Retina (tissue), 1 donor: ENCODE measurements around the gene SGMS1.

ENCODE experiments used
- DNase-seq: peaks from one replicate; pipeline ENCODE4 v3.0.0-alpha.2; 2016

Gene SGMS1

DNA sequence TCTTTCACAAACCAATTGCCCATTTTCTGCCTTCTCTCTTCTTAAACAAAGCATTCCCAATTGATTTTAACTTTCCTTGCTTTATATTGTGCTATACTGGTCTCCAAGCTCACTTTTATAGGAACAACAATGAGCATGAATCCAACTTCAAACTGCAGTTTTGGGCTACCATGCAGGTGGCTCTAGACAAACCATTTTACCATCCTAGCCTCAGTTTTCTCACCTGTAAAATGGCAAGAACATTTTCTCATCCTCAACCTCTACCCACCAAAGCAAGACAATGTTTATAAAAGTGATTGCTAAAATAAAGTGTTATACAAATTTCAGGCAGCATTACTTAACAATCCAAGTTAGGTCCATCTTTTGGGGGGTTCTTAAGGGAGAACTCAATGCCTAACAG lies 305.6 kb downstream of the SGMS1 start:
- no peak for DNase-seq

DNA sequence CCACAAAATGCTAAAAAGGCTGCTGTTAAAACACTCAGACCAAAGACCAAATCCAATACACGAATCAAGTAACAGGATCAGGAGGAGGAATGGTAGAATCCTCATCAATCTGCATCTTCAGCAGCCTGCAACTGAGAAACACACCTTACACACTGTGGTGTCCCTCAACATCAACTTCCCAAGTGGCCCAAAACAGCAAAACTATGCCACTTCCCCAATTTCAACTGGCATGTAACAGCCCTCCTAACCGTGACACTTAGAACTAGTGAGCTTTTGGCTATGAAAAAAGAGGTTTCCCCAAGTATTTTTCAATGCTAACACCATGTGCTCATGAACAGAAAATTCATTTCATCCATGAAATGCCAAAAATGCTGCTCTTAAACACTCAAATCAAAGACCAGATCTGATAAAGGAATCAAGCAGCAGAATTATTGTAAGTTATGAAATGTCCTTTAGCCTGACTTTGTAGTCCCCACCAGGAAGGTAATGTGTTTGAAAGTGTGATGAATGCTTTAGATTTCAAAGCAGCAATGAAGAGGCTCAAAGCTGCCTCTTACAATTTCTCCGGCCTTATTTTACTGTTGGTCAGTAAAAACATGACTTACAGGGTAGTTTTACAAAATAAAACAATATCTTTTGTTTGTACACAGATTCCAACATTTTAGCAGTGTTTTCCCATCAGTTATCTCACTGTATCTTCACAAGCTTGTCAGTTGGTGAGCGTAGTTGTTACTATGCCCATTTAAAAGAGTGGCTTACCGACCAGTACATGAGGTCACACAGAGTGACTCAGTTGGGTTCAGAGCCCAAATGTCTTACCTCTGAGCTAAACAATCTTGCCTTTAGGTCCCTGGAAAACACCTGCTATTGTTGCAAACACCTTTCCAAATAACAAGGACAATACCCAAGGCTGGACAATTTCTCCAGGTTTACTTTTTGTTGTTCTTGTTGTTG lies 306.8 kb downstream of the SGMS1 start:
- no peak for DNase-seq

DNA sequence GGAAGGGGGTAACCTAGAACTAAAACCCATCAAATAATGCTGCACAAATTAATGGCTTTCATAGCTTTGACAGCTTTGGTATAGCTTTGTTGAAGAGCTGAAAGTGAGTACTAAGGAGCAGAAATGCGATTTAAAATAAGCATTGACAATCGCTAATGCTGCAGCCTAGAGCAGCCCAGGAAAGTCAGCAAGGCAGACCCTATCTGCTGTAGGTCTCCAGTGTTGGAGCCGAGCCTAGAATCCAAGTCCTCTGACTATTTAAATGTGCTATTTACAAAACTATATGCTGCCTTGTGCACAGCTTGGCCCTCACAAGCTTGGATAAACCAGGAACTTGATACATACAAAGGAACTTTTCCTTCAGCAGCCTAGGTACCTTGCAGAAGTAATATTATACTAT lies 307.6 kb downstream of the SGMS1 start:
- DNase-seq = no peak

DNA sequence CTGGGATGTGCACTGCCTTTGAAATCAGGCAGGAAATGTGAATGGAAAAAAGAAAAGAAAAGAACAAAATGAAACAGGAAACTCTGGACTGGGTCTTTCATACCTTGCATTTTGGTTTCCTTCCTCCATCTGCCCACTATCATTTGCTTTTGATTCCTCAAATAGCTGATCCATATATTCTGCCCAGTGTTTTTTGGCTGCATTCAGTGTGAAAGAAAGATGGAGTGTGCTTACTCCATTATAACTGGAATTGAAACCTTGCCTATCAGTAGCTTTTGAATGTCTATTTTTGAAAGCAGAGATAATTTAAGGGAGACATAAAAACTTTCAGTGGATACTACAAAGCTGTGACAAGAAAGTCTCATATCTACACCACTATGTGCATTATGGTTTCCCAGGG lies 308.3 kb downstream of the SGMS1 start:
- DNase-seq = no peak

DNA sequence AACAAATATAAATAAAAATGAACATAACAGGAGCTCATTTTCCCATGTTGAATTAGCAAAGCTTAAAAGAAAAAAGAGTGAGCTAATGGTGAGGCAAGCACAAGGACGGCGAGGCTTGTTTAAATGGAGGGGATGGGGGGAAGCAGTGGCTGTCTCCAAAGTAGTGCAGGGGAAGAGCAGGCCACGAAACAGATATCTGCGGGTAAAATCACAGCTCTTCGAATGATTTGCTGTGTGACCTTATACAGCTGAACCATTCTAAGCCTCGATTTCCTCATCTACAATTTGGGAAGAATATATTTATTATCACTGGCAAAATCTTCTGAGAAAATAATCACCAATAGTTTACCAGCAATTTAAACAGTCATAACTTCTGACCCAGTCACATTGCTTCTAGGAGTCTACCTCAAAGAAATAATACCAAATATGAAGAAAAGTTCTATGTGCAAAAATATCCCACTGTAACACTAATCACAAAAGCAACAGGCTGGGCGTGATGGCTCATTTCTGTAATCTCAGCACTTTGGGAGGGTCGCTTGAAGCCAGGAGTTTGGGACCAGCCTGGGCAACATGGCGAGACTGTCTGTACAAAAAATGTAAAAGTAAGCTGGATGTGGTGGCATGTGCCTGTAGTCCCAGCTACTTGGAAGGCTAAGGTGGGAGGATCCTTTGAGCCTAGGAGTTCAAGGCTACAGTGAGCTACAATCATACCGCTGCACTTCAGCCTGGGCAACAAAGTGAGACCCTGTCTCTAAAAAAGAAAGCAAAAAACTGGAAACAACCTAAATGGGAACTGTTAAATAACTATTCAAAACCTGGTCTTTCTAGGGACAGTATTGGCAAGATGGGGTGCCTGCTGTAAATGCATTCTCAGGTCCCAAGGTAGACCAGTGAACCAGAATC lies 309.3 kb downstream of the SGMS1 start:
- no peak for DNase-seq

DNA sequence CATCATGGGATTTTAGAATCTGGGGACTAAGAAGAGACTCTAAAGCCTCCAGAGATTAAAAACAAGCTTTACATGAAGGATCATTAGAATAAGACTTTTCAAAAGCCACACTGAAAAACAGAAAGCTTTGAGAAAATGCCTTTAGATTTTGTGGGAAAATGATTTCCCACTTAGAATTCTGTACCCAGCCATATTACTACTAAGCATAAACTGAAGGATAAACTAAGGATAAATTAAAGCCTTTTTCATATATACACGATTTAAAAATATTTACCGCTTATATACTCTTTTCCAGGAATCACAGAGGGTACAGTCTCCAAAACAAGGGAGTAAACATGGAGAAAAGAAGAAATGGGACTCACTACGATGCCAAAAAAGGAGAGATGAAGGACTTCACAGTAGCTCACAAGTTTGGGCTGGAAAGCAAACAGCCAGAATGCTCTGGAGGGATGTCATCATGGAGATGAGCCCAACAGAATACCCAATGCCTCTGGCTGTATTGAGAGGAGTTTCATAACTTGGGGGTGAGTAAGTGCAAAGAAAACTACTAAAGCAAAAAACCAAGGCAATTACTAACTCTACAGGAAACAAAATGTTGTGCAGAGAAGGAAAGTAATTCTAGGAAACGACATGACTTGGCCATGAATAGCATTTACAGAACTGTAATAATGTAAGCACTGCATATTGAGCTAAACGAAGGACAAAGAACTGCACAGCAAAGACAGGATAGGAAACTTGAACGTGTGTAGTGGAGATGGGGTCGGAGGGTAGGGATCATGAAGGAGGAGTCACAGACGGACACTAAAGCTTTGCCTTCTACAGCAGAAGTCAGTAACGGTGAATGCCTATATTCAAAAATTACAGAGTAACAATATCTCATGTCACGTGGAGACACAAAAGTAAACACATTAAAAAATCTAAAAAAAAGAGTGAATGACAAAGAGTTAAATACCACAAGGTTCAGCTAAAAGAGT lies 311.0 kb downstream of the SGMS1 start:
- no peak for DNase-seq

DNA sequence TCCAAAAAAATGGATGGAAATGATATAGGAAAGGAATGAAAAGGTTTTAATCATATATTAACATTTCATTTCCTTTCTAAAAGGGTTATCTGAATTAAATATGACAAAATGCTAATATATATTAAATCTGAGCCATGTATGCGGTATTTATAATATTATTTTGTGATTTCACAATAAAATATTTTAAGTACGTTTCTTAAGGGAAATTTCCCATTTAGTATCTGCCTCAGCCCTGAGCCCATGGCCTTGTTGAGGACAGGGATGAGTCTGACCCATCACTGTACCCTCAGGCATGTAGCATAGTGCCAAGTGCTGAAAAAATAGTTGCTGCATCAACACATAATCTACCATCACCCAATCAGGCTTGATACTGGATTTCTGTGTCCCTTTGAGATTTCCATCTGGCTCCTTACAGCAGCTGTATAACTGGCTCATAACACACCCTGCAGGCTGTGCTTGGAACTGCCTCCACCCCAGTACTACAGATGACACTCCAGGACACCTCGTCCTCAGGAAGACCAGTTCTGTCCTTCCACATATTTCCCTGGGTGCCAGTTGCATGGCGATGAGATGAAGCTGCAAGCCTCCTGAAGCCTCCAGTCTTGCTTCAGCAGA lies 313.1 kb downstream of the SGMS1 start:
- DNase-seq = no peak

DNA sequence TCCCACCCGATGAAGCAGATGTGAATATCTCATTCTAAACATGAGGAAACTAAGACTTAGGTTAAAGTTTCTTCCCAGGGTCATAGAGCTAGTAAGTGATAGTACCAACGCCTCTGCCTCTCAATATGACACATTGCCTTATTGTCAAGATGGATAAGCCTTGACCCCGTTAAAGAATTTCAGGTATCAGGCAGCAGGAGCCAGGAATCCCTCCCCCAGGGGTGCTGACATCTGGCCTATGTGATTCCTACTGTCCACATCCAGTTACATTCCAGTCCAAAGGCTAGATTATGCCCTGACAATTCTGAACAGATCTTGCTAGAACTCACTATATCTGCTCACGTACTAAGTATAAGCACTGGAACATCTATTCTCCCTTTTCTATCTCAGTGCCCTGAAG lies 314.4 kb downstream of the SGMS1 start:
- no peak for DNase-seq

DNA sequence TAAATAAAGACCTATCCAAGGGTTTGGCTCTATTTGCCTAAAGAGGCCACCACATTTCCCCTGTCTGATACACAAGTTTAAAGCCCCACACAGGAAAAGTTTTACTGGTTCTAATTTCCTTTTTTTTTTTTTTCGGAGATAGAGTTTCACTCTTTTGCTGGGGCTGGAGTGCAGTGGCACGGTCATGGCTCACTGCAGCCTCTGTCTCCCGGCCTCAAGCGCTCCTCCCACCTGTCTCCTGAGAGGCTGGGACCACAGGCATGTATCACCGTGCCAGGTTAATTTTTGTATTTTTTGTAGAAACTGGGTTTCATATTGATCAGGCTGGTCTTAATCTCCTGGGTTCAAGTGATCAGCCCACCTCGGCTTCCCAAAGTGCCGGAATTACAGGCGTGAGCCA lies 319.1 kb downstream of the SGMS1 start:
- DNase-seq = no peak

DNA sequence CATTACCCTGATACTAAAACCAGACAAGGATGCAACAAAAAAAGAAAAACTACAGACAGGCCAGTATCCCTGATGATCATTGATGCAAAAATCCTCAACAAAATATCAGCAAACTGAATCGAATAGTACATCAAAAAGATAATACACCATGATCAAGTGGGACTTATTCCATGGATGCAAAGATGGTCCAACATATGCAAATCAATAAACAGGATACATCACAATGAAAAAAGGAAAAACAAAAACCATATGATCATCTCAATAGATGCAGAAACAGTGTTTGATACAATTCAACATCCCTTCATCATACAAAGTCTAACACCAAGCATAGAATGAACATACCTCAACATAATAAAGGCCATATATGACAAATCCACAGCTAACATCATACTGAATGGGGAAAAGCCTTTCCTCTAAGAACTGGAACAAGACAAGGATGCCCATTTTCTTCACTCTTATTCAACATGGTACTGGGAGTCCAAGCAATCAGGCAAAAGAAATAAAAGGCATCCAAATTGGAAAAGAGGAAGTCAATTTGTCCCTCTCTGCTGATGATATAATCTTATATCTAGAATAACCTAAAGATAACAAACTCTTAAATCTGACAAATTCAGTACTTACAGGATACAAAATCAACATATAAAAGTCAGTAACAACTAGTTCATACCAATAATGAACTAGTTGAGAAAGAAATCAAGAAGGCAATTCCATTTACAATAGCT lies 323.6 kb downstream of the SGMS1 start:
- no peak for DNase-seq

DNA sequence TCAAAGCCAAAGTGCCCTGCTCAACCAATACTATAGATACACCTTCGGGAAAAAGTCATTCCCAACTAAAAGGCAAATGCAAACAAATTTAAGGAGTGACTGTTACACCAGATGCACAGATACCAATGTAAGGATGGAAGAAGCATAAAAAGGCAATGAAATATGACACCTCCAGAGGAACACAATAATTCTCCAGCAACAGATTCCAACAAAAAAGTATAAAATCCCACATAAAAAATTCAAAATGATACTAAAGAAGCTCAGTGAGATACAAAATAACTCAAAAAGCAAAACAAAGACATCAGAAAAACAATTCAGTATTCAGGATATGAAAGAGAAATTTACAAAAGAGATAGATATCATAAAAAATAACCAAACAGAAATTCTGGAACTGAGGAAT lies 328.4 kb downstream of the SGMS1 start:
- no peak for DNase-seq

DNA sequence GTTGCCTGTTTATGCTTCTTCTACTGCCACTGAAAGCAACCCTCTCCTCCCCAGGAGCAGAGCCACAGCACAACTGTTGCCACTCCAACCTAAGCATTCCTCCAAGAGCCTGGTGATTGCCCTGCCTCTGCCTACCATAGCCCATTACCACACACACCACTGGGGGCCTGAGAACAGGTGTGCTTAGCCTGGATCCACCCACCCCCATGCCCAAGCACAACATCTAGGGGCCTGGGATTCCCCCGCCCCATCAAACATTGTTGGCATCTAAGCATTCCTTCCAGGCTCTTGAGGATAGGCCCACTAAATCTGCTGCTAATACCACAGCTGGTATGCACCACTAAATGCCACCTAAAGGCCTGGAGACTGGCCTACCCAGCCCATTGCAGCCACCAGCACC lies 329.2 kb downstream of the SGMS1 start:
- no peak for DNase-seq

DNA sequence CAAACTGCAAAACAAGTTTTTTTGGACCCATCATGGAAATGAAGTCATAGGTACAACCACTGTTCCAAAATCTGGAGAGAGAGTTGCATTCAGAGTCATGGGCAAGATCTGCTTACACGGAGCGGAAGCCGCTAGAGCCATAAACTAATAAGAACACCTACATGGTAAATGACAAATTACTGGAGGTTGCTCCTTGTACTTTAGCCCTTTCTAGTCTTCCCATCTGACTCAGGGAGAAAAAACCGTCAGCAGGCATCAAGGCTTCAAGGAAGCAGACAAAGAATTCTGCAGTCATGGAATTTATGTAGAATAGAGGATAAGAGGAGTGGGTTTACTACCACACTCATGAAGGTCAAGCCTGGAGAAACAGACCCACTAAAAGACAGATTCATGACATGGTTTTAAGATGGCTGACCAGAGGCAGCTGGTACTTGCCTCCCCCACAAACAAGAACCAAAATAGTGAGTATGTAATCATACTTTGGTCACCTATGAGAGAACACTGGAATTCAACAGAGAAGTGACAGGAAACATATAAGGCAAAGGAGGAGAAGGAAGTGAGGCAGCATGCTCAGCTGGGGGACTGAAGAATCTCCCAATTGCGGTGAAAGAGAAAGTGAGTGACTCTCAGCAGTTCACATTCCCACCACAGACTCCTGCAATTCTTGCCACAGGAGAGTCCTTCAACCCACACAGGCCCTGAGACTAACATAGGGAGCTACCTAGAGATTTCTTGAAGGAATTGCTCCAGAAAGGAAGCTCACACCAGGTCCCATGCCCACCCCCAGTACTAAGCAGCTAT lies 330.0 kb downstream of the SGMS1 start:
- no peak for DNase-seq

DNA sequence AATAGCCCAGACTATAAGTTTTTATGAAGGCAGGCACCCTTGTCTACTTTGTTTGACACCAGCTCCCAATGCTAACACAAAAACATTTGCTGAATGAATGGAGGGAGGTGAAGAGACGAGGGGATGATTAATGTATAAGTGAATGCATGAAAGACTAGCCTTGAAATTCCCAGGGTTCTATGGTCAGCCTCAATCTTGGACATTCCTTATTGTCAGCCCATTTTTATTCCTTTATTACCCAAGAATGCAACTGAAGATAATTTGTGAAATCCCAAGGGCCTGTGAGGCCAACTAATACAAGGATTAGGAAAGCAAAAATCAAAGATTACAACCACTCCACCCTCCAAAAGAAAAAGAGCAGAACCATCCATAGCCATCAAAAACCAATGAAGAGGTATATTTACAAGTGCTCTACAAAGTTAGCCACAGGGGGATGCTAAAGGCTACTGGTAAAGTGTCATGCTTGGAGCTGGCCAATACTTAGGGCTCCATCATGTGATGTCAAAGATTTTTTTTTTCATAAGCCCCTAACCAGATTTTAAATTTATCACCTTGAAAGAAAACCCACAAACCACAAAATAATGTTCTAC lies 332.4 kb downstream of the SGMS1 start:
- DNase-seq = no peak

DNA sequence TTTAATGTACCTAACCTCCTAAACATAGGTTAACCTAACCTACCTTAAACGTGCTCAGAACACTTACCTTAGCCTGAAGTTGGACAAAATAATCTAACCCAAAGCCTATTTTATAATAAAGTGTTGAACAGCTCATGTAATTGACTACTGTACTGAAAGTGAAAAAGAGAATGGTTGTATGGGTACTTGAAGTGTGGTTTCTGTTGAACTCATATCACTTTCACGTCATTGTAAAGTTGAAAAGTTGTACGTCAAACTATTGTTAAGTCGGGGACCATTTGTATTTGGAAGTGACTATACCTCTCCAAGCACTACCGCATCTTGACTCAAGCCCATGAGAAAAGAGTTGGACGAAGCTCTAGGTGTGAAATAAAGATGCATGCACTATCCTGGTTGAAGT lies 334.6 kb downstream of the SGMS1 start:
- DNase-seq = no peak

DNA sequence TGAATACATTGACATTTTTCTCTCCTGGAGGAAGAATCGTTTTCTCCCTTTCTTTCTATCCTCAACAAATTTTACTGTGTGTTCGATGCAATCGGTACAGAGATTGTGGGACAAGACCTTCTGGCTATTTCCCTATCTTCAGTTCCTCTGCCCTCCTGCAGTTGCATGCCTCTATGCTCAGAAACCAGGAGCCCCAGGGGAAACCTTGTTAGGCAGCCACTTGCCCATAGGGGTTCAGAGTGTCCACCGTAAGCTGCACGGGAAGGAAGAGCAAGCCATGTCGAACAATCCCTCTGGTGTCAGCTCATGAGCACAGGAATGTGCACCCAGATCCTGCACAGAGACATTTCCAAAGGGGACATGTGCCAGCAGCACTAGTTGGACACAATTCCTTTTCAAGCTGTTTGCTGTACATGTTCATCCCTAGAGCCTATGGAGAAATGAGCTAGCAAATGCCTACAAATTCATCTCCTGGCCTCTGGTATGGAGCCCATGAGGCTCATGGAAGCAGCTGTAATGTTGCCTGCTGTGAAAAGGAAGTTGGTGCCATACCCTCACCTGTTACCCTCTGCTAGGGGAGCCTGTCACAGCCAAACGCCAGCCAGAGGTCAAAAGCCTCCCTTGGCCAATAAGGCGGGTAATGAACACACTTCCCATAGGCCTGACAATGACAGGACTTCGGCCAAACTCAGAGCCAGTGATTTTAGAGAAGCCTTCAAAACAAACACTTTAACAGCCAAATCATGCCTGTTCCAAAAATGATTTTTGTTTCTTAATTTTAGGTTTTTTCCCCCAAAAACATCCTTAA lies 336.6 kb downstream of the SGMS1 start:
- no peak for DNase-seq

DNA sequence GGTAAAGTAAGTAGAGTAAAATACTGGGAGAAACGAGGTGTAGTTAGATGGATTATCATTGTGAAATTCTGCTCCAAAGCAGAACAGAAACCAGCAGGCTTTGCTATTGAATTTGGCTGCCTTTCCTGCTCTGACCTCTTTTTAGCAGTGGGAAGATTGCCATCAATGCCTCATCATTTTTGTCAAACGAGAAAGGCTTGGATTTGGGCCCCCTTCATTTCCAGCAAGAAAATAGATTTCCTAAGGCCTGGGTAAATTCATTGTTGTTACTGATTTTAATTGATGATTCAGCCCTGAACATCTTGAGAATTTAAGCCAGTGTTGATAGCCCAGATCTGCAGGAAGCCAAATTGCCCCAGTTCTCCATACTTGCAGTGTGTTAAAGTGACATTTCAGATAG lies 337.2 kb downstream of the SGMS1 start:
- no peak for DNase-seq

DNA sequence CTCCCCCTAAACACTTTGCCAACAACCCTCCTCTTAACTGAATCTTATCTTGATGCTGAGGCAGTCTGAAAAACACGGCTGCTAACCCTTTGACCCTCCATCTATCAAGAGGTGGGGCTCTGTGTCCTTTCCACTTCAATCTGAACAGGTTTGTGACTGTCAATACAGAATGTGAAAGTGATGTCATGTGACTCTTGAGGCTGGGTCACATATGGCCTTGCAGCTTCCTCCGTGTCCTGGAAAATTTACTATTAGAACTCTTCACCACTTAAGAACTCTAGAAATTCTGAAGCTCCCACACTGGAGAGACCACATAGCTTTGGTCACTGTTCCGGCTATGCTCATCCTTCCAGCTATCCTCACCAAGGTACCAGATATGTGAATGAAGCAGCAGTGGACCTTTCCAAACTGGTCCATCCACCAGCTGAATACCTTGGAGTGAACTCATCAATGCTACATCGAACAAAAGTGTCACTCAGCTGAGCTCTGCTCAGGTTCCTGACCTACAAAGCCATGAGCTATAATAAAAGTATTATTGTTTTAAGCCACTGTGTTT lies 341.7 kb downstream of the SGMS1 start:
- no peak for DNase-seq
